GM12892 (cell line): ENCODE data around the gene COL6A6.

Experiments used
- POLR2A ChIP-seq: IDR thresholded peaks from 2 replicates; pipeline ENCODE4 v1.6.1; 2011; ENCODE audit warnings: low read depth, low read length, control low read depth
- POLR2AphosphoS5 ChIP-seq: IDR thresholded peaks from 2 replicates; pipeline ENCODE4 v1.6.1; 2011; ENCODE audit warnings: low read depth, low read length, control low read depth
- TAF1 ChIP-seq: IDR thresholded peaks from 2 replicates; pipeline ENCODE4 v1.6.1; 2011; ENCODE audit warnings: low read depth, mild to moderate bottlenecking, control low read depth, low read length, borderline replicate concordance

DNA sequence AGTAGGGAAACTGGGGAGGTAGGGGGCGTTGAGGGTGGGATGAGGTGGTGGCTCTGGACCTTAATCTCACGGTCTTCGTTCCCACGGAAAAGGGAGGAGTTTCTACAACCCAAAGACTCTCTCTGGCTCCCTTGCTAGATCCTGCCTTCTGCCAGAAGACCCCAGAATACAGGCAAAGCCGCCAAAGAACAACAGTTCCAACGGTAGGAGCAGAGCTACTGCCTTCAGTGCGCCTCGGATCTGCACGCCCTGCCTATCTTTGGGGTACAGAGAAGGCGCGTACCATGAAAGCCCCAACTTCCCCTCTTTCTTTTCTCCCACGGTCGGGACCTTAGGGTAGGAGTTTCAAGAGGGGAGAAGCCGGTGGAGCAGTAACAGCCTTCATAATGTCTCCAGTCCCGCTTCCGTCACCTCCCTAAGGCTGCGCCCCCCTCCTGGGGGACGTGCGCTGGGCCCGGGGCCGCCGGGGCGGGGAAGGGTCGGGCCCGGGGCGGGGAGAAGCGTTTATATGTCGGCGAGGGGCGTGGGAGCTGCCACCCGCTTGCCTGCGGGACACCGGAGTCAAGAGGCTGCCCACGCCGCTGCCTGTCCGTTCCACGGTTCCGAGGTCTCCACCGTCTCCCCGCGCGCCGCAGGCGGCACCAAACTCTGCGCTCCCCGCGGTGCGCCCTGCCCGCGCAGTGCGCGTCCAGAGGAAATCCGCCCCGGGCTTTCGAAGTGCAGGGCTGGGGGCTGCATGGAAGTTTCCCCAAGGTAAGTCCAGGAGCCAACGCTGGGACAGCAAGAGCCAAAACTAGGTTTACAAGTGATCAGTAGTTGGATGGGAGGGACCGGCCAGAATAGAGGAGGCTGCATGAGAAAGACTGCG, at the start of gene COL6A6:
- TF ChIP-seq POLR2A: no peak
- TF ChIP-seq POLR2AphosphoS5: no peak
- TF ChIP-seq TAF1: no peak
